ENCODE data around the gene TRIM52. TPM values are rescaled to one million over a fixed set of nuclear protein-coding genes. Genes with fewer than 3 reads are reported as not detected.

Gene TRIM52
- total and polyA plus RNA-seq, 9 of the 15 experiments (the other 6 are each of a cell fraction or from before 2014, with no cell fraction given) = 3.3 to 21.9 (median 13.5) TPM

DNA sequence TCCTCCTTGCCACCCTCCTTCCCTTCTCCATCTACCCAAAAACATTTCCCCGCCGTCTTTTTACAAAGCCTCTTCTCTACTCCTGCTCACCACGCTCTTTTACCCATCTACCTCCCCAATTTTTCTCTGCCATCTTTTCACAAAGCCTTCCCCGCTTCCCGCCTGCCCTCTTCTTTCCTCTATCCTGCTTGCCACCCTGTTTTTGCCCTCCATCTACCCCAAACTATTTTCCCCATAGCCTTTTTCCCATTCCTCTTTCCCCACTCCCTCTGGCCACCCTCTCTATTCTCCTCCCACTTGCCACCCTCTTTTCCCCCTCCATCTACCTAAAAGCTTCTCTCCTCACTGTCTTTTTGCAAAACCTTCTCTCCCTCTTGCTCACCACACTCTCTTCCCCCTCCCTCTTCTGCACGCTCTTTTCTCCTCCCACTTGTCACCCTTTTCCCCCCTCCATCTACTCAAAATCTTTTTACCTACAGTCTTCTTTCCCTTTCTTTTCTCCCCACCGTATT lies 19.4 kb upstream of the TRIM52 start (continued):
- TF ChIP-seq, protein P1, sequence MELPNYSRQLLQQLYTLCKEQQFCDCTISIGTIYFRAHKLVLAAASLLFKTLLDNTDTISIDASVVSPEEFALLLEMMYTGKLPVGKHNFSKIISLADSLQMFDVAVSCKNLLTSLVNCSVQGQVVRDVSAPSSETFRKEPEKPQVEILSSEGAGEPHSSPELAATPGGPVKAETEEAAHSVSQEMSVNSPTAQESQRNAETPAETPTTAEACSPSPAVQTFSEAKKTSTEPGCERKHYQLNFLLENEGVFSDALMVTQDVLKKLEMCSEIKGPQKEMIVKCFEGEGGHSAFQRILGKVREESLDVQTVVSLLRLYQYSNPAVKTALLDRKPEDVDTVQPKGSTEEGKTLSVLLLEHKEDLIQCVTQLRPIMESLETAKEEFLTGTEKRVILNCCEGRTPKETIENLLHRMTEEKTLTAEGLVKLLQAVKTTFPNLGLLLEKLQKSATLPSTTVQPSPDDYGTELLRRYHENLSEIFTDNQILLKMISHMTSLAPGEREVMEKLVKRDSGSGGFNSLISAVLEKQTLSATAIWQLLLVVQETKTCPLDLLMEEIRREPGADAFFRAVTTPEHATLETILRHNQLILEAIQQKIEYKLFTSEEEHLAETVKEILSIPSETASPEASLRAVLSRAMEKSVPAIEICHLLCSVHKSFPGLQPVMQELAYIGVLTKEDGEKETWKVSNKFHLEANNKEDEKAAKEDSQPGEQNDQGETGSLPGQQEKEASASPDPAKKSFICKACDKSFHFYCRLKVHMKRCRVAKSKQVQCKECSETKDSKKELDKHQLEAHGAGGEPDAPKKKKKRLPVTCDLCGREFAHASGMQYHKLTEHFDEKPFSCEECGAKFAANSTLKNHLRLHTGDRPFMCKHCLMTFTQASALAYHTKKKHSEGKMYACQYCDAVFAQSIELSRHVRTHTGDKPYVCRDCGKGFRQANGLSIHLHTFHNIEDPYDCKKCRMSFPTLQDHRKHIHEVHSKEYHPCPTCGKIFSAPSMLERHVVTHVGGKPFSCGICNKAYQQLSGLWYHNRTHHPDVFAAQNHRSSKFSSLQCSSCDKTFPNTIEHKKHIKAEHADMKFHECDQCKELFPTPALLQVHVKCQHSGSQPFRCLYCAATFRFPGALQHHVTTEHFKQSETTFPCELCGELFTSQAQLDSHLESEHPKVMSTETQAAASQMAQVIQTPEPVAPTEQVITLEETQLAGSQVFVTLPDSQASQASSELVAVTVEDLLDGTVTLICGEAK (IDR thresholded peaks at IDR 0.05) = peak; percentile 34; the same call in 1 of the 2 replicates
- TF ChIP-seq, protein P1 (CRISPR knock-in tag; IDR thresholded peaks at IDR 0.05) = no peak
- TF ChIP-seq, protein P2, sequence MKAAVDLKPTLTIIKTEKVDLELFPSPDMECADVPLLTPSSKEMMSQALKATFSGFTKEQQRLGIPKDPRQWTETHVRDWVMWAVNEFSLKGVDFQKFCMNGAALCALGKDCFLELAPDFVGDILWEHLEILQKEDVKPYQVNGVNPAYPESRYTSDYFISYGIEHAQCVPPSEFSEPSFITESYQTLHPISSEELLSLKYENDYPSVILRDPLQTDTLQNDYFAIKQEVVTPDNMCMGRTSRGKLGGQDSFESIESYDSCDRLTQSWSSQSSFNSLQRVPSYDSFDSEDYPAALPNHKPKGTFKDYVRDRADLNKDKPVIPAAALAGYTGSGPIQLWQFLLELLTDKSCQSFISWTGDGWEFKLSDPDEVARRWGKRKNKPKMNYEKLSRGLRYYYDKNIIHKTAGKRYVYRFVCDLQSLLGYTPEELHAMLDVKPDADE (conservative IDR thresholded peaks at IDR 0.05; ENCODE audit: control insufficient read depth, low read depth, low read length) = no peak
- no peak for TF ChIP-seq ATF7 (IDR thresholded peaks at IDR 0.05)
- TF ChIP-seq, protein P3, sequence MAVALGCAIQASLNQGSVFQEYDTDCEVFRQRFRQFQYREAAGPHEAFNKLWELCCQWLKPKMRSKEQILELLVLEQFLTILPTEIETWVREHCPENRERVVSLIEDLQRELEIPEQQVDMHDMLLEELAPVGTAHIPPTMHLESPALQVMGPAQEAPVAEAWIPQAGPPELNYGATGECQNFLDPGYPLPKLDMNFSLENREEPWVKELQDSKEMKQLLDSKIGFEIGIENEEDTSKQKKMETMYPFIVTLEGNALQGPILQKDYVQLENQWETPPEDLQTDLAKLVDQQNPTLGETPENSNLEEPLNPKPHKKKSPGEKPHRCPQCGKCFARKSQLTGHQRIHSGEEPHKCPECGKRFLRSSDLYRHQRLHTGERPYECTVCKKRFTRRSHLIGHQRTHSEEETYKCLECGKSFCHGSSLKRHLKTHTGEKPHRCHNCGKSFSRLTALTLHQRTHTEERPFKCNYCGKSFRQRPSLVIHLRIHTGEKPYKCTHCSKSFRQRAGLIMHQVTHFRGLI (CRISPR knock-in tag; IDR thresholded peaks at IDR 0.05) = no peak
- TF ChIP-seq, protein P4, sequence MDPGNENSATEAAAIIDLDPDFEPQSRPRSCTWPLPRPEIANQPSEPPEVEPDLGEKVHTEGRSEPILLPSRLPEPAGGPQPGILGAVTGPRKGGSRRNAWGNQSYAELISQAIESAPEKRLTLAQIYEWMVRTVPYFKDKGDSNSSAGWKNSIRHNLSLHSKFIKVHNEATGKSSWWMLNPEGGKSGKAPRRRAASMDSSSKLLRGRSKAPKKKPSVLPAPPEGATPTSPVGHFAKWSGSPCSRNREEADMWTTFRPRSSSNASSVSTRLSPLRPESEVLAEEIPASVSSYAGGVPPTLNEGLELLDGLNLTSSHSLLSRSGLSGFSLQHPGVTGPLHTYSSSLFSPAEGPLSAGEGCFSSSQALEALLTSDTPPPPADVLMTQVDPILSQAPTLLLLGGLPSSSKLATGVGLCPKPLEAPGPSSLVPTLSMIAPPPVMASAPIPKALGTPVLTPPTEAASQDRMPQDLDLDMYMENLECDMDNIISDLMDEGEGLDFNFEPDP (CRISPR knock-in tag; IDR thresholded peaks at IDR 0.05) = no peak
- peak; percentile 21 for TF ChIP-seq POLR2B (IDR thresholded peaks at IDR 0.05; ENCODE audit: low read depth, partially characterized antibody)
- no peak for TF ChIP-seq KDM2B (CRISPR knock-in tag; IDR thresholded peaks at IDR 0.05)
- TF ChIP-seq, protein P5, sequence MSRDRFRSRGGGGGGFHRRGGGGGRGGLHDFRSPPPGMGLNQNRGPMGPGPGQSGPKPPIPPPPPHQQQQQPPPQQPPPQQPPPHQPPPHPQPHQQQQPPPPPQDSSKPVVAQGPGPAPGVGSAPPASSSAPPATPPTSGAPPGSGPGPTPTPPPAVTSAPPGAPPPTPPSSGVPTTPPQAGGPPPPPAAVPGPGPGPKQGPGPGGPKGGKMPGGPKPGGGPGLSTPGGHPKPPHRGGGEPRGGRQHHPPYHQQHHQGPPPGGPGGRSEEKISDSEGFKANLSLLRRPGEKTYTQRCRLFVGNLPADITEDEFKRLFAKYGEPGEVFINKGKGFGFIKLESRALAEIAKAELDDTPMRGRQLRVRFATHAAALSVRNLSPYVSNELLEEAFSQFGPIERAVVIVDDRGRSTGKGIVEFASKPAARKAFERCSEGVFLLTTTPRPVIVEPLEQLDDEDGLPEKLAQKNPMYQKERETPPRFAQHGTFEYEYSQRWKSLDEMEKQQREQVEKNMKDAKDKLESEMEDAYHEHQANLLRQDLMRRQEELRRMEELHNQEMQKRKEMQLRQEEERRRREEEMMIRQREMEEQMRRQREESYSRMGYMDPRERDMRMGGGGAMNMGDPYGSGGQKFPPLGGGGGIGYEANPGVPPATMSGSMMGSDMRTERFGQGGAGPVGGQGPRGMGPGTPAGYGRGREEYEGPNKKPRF (IDR thresholded peaks at IDR 0.05; ENCODE audit: low read depth, low read length) = no peak
- TF ChIP-seq KDM1A (IDR thresholded peaks at IDR 0.05) = peak in 1 of 2 experiments; percentile 18; a peak in 1 of 4 replicates
- no peak for TF ChIP-seq NUFIP1 (IDR thresholded peaks at IDR 0.05; ENCODE audit: partially characterized antibody)
